Liver (tissue), 9 donors: ENCODE results near the gene LYRM1. TPM values are rescaled to one million over a fixed set of nuclear protein-coding genes. Genes with fewer than 3 reads are reported as not detected.

Source experiments
- DNase-seq: peaks from one replicate; pipeline ENCODE4 v3.0.0-alpha.2; 2017; ENCODE audit warnings: low spot score
- H3K27ac ChIP-seq, 2 donors: one replicate each; pipeline ENCODE4 v1.7.0; 2013; ENCODE audit warnings: inconsistent platforms in 2 of 2, low read length in 2 of 2, control low read depth in 1 of 2, low read depth in 1 of 2, mild to moderate bottlenecking in 1 of 2
- H3K27me3 ChIP-seq, 4 donors: one replicate each; pipeline versions ENCODE4 v1.6.1 to v1.7.0; 2013; ENCODE audit warnings: low read length in 3 of 4, inconsistent platforms in 1 of 4, mild to moderate bottlenecking in 1 of 4, moderate library complexity in 1 of 4; ENCODE audit not compliant: control insufficient read depth in 4 of 4, insufficient read depth in 4 of 4
- H3K36me3 ChIP-seq, 4 donors: one replicate each; pipeline versions ENCODE4 v1.6.1 to v1.7.0; 2013; ENCODE audit warnings: low read length in 3 of 4, mild to moderate bottlenecking in 3 of 4, low read depth in 1 of 4, moderate library complexity in 1 of 4; ENCODE audit not compliant: control insufficient read depth in 4 of 4, insufficient read depth in 3 of 4
- H3K4me1 ChIP-seq, 4 donors: one replicate each; pipeline versions ENCODE4 v1.6.1 to v1.7.0; 2013; ENCODE audit warnings: low read length in 3 of 4, mild to moderate bottlenecking in 3 of 4, moderate library complexity in 1 of 4; ENCODE audit not compliant: control insufficient read depth in 4 of 4, insufficient read depth in 4 of 4
- H3K4me3 ChIP-seq, 3 donors: one replicate each; pipeline versions ENCODE4 v1.6.1 to v1.7.0; 2013; ENCODE audit warnings: low read length in 3 of 3, control low read depth in 1 of 3, low read depth in 1 of 3, mild to moderate bottlenecking in 1 of 3
- H3K9ac ChIP-seq, 2 donors: one replicate each; pipeline ENCODE4 v1.7.0; 2013; ENCODE audit warnings: low read length in 2 of 2, mild to moderate bottlenecking in 2 of 2, moderate library complexity in 2 of 2, control low read depth in 1 of 2, low read depth in 1 of 2
- H3K9me3 ChIP-seq, 4 donors: one replicate each; pipeline versions ENCODE4 v1.6.1 to v1.7.0; 2013; ENCODE audit warnings: low read length in 3 of 4; ENCODE audit not compliant: control insufficient read depth in 4 of 4
- ATF3 ChIP-seq: IDR thresholded peaks from 2 replicates; pipeline ENCODE4 v1.6.1; 2016; ENCODE audit warnings: antibody characterized with exemption
- CTCF ChIP-seq: fragments of 150-350 bp; IDR thresholded peaks from 2 replicates; pipeline ENCODE4 v1.5.1; 2017; ENCODE audit warnings: improper control_type of control experiment, low read depth, low read length; ENCODE audit not compliant: missing input control
- EGR1 ChIP-seq, 2 donors: IDR thresholded peaks; 2 replicates each; pipeline ENCODE4 v1.6.1; 2016 to 2018; ENCODE audit warnings: antibody characterized with exemption in 2 of 2, low read depth in 2 of 2
- FOXA1 ChIP-seq: IDR thresholded peaks from 2 replicates; pipeline ENCODE4 v1.6.1; 2016; ENCODE audit warnings: antibody characterized with exemption
- GABPA ChIP-seq, 2 donors: IDR thresholded peaks in 1 of 2; conservative IDR thresholded peaks in 1 of 2; 2 replicates each; pipeline ENCODE4 v1.6.1; 2016; ENCODE audit warnings: antibody characterized with exemption in 2 of 2, mild to moderate bottlenecking in 1 of 2, moderate library complexity in 1 of 2
- HNF4A ChIP-seq, 2 donors: conservative IDR thresholded peaks; 2 replicates each; pipeline ENCODE4 v1.6.1; 2016; ENCODE audit warnings: antibody characterized with exemption in 2 of 2, mild to moderate bottlenecking in 2 of 2
- HNF4G ChIP-seq: IDR thresholded peaks from 2 replicates; pipeline ENCODE4 v1.6.1; 2016; ENCODE audit warnings: antibody characterized with exemption
- JUND ChIP-seq, 2 donors: IDR thresholded peaks; 2 replicates each; pipeline ENCODE4 v1.6.1; 2016; ENCODE audit warnings: antibody characterized with exemption in 2 of 2
- MAX ChIP-seq: IDR thresholded peaks from 2 replicates; pipeline ENCODE4 v1.6.1; 2016; ENCODE audit warnings: antibody characterized with exemption
- NR2F2 ChIP-seq: IDR thresholded peaks from 2 replicates; pipeline ENCODE4 v1.6.1; 2016; ENCODE audit warnings: antibody characterized with exemption
- RAD21 ChIP-seq, 2 donors: IDR thresholded peaks; 2 replicates each; pipeline ENCODE4 v1.6.1; 2016; ENCODE audit warnings: antibody characterized with exemption in 2 of 2, mild to moderate bottlenecking in 2 of 2
- REST ChIP-seq: IDR thresholded peaks from 2 replicates; pipeline ENCODE4 v1.6.1; 2016; ENCODE audit warnings: antibody characterized with exemption, mild to moderate bottlenecking
- RXRA ChIP-seq, 2 donors: IDR thresholded peaks; 2 replicates each; pipeline ENCODE4 v1.6.1; 2017 to 2018; ENCODE audit warnings: antibody characterized with exemption in 2 of 2, mild to moderate bottlenecking in 1 of 2
- SP1 ChIP-seq: IDR thresholded peaks from 2 replicates; pipeline ENCODE4 v1.6.1; 2018; ENCODE audit warnings: antibody characterized with exemption, mild to moderate bottlenecking
- TAF1 ChIP-seq: conservative IDR thresholded peaks from 2 replicates; pipeline ENCODE4 v1.6.1; 2016; ENCODE audit warnings: antibody characterized with exemption, mild to moderate bottlenecking
- YY1 ChIP-seq: IDR thresholded peaks from 2 replicates; pipeline ENCODE4 v1.6.1; 2016; ENCODE audit warnings: antibody characterized with exemption, mild to moderate bottlenecking
- WGBS: extraction: QIAGEN DNeasy Blood & Tissue Kit; methylation state at CpG from one replicate; pipeline ENCODE4 v1.1.7; 2013; 5-methylcytosine and 5-hydroxymethylcytosine counted together
- polyA plus RNA-seq, 2 donors: library from polyadenylated mRNA; stranded (reverse) in 1 of 2; unstranded in 1 of 2; fragments of 200-250 nt in 1 of 2; fragments of >200 nt in 1 of 2; fragmentation: Nextera tagmentation in 1 of 2; extraction: Ambion mirVana in 1 of 2; gene quantifications; one replicate each; pipeline versions ENCODE4 v1.2.1 to v1.2.3, GENCODE V29; 2013 to 2015
- total RNA-seq, 2 donors: library from RNA; depleted of rRNA; stranded (reverse); fragments of >200 nt; gene quantifications; one replicate each; pipeline ENCODE4 v1.2.3, GENCODE V29; 2014
- donor health status: healthy.
- donor health status: healthy.
- donor health status: healthy.
- donor health status: healthy.
- donor health status: healthy.

The LYRM1 gene
- total and polyA plus RNA-seq, 4 donors, result 33.2 to 57.3 (median 50.8) TPM

- TF ChIP-seq REST (no peak), JUND (IDR thresholded peaks at IDR 0.05) (no peak)
These were observed 39.0 kb downstream of the LYRM1 start (continued) for GRCh38 chr16:20939611-20940010.

- no peak overlapping the region for H3K9ac ChIP-seq
- WGBS, result 75% methylated on average over 6 of the region's 6 CpGs
- no peak overlapping the region for H3K4me3 ChIP-seq
- no peaks in the 10 kb centered on the region for H3K9me3 ChIP-seq
- no peaks in the 10 kb centered on the region for H3K4me1 ChIP-seq
- no peak for TF ChIP-seq EGR1 (IDR thresholded peaks at IDR 0.05; ENCODE audit: low read depth in 2 of 2)
- no peak for TF ChIP-seq GABPA (IDR thresholded peaks at IDR 0.05 in 1 of 2, conservative IDR thresholded peaks at IDR 0.05 in 1 of 2)
- no peak for TF ChIP-seq FOXA1
- TF ChIP-seq RAD21 (IDR thresholded peaks at IDR 0.05), result no peak
- TF ChIP-seq HNF4A (conservative IDR thresholded peaks at IDR 0.05), result no peak
- no peak for TF ChIP-seq YY1
- no peak for TF ChIP-seq NR2F2
- no peak for TF ChIP-seq MAX
- TF ChIP-seq RXRA (IDR thresholded peaks at IDR 0.05), result no peak
- no peak for TF ChIP-seq CTCF
- no peak for TF ChIP-seq SP1
- no peak for TF ChIP-seq JUND (IDR thresholded peaks at IDR 0.05)
- no peak for TF ChIP-seq REST
- no peak for TF ChIP-seq TAF1
- TF ChIP-seq ATF3, result no peak
- no peak for TF ChIP-seq HNF4G
- no peak for DNase-seq
- no peaks in the 10 kb centered on the region for H3K27me3 ChIP-seq
- H3K36me3 ChIP-seq, result no peaks in the 10 kb centered on the region
- H3K27ac ChIP-seq, result no peak overlapping the region
These were observed 40.5 kb downstream of the LYRM1 start for GRCh38 chr16:20940871-20941635.
